GM21723 (cell line): ENCODE measurements around the gene FOXP1.

ENCODE experiments used
- ATAC-seq: cut with Tn5 transposase; IDR thresholded peaks from one replicate; pipeline ENCODE4 v1.9.1; 2021; ENCODE audit warnings: mild to moderate bottlenecking, moderate library complexity; ENCODE audit not compliant: unreplicated experiment

Gene FOXP1

DNA sequence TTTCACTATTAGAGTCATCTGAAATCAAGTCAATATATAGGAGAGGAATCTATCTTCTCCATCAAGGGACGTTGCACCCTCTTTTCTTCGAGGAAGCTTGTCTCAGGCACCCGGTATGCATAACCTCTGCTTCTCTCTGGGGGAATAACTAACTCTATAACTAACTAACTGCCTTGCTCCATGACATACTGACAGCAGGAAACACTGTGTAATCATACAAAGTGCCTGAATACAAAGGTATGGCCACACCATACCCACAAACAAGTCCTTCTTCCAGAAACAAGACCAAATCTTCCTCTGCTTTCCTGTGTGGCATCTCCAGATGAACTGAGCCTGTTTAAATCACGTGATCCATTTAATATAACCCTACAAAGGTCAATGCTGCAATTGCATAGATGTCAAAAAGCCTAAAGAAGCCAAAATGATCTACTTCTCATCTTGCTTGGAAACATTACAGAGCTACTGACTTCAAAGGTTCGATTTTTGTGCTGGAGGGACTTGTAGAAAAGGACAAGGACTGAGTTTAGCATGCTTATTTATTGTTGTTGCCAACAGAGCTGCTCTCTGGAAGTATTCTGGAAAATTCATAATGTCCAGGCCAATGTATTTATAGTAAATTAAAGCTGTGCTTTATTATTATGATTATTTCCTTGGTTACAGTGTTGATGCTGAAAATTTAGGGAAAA is 380.5 kb downstream of the FOXP1 start:
- no peak for ATAC-seq

DNA sequence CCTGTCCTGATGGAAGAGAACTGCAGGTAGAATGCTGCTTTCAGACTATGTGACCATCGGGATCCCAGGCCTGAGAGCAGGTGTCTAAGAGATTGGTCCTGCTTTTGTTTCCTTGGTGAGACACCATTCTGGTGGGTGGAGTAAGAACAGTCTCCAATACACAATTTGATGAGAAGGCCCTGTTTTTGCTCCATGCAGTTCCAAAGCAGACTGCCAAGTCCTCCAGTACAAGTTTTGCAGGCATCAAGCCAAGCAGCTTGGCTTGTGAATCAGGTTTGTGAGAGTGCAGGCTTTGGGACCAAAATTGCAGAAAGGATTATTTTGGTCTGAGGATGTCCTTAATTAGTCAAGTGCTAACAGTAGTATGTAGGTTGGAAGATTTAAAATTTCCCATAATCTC is 381.6 kb downstream of the FOXP1 start:
- ATAC-seq, result no peak

DNA sequence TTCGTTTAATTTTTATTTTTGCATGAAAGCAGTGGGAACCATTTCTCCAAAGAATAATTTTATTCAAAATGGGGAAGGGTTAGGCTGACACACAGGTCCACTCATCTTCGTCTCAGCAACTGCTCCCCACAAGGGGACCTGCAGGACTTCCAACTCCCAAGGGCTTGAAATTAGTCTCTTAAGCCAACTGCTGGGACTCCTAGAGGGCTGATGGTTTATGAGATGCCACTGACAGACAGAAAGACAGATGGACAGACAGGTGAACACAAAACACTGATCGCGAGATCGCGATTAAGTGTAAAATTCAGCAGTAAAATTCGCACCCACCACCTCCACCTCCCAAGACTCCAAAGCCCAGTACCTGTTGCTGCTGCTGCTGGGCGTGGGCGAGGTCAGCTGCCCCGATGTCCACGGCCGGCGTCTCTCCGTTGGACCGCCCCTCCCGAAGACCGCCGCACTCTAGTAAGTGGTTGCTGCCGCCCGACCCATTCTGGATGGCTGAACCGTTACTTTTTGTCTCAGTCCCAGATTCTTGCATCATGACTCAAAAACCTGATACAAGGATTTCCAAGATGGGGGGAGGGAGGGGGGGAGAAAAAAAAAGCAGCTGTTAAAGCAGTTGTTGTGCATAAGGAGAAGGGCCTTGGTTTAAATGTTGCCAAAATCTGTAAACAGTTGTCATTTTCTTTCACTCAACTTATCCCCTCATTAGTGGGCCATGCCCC is 385.5 kb downstream of the FOXP1 start:
- ATAC-seq, result no peak

- no peak for ATAC-seq
These were observed 388.0 kb downstream of the FOXP1 start for GRCh38 chr3:71195492-71195891.

DNA sequence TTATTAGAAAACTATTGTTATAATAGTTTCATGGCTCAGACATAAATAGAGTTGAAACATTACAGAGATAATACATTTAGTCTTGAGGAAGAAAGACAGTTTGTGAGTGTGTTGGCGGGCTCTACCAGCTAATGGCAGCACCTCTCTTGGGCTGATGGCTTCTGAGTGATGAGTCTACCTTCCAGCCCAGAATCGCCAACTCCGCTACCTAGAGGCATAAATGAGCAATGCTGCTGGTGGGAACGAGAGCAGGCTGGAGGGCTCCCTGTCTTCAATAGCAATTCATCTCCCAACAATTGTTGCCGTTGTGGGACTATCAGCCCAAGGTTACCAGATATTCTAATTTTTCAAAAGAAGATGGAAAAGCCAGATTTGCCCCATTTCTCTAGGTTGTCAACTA is 388.7 kb downstream of the FOXP1 start:
- ATAC-seq, result no peak

GRCh38 chr3:71191031-71191482 is 392.5 kb downstream of the FOXP1 start:
- ATAC-seq, result no peak

GRCh38 chr3:71189480-71189879 is 394.0 kb downstream of the FOXP1 start:
- no peak for ATAC-seq

DNA sequence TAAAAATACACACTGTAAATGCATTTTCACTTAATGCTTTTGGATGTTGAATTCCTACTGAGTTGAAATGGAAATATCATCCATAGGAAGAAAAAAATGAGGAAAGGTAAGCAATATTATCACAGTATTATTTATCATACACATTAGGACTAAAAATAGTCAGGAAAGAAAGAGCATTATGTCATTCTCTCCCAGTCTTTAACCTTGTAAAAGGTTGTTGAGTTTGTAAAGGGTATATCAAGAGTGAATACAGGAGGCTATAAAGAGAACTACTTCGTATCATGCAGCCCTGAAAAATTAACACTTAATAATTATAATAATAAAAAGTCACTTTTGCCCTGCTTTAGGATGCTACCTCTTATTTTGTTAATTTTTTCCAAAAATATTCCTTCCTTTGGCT is 395.8 kb downstream of the FOXP1 start:
- no peak for ATAC-seq

DNA sequence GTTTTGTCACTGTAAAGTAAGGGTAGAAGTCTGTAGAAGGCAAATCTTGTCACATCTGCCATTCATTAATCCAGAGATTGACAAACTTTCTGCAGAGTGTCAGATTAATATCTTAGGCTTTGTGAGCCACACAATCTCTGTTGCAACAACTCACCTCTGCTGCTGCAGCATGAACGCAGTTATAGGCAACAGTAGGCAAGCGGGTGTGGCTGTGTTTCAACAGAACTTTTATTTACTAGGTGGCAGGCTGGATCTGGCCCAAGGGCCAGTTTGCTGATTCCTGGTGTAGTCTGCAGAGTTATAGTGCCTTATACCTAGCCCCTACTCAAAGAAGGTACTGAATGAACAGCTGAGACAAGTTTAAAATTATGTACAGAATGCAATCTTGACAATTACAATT is 396.7 kb downstream of the FOXP1 start:
- ATAC-seq, result no peak

DNA sequence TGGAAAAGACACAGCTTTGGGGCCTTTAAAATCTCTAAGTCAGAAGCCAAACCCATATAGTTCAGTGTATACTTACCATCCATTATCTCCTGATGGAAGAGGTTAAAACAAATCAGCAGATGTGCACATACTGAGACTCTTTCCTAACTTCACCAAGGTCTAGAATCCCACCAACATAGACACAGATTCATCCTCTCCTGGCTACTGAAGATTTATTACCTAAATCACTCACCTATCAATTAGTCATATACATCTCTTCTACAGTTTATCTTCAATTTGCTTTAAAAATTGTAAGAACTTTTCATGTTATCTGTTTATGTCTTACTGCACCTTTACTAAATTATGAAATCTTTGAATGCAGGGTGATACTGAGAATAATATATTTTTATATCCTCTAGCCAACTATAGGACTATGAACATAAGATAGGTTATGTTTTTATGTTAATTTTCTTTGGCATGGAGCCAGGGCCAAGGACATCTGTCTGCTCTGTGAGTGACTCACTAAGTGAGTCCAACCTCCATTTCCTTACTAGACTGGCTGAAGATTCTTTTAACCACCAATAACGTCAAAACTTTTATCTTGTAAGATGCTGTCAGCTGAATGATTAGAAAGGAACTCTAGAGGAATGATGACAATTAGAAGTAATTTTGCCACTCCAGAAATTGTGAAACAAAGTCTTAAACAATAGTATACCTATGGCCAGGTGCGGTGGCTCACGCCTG is 397.6 kb downstream of the FOXP1 start:
- no peak for ATAC-seq

- no peak for ATAC-seq
These were observed 399.3 kb downstream of the FOXP1 start for GRCh38 chr3:71184252-71184651.

DNA sequence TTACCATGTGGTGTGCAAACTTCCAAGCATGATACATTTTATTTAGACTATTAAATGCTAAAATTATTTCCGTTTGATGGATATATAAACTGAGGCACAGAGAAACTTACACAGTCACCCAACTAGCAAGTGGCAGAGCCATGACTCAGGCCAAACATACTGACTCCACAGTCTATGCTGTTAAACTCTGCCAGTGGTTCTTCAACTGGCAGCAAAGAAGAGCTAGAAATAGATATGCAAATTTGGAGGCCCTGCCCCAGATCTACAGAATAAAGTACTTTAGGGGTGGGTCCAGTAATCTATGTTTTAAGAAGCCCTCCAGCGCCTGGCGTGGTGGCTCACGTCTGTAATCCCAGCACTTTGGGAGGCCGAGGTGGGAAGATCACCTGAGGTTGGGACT is 400.0 kb downstream of the FOXP1 start:
- ATAC-seq, result no peak

- ATAC-seq, result no peak
These were observed 403.0 kb downstream of the FOXP1 start for GRCh38 chr3:71180524-71180923.

GRCh38 chr3:71177375-71177774 is 406.2 kb downstream of the FOXP1 start:
- ATAC-seq, result no peak

- no peak for ATAC-seq
These were observed 407.2 kb downstream of the FOXP1 start for GRCh38 chr3:71176366-71176765.

GRCh38 chr3:71175691-71176365 is 407.7 kb downstream of the FOXP1 start:
- no peak for ATAC-seq

- ATAC-seq, result no peak
These were observed 410.6 kb downstream of the FOXP1 start for GRCh38 chr3:71172951-71173350.

GRCh38 chr3:71172189-71172588 is 411.3 kb downstream of the FOXP1 start:
- no peak for ATAC-seq

DNA sequence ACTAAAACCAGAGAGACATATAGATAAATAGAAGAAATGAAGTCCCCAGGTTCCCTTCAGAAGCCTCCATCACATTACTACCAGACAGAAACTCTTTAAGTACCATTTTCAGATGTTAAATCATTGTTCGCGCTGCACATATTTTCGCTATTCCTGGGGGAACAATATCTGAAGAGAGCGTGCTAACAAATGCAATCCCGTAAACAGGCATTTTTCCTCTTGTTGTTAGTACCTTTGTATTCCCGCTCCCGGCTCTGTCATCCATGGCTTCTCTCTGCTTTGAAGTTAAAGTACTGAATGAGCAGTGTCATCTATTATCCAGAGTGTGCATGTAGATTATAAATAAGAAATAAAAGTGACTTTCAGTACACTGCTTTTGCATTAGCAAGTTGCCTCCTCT is 412.3 kb downstream of the FOXP1 start:
- no peak for ATAC-seq

GRCh38 chr3:71168880-71169411 is 414.6 kb downstream of the FOXP1 start:
- no peak for ATAC-seq

GRCh38 chr3:71168121-71168721 is 415.3 kb downstream of the FOXP1 start:
- no peak for ATAC-seq
